Neuronal stem cell (in vitro differentiated cells): ENCODE measurements around the gene ZNF417.
"Not testable (repeated sequence)": the region's sequence is repeated elsewhere in the genome, so short reads cannot be mapped to it uniquely, and the experiment has no call there.

Source experiments
- DNase-seq: peaks from one replicate; pipeline ENCODE4 v3.0.0-alpha.2; 2013; ENCODE audit warnings: low spot score
- H2AFZ ChIP-seq: one replicate; pipeline ENCODE4 v1.6.1; 2013; ENCODE audit warnings: mild to moderate bottlenecking, low read length, inconsistent platforms
- H2AK5ac ChIP-seq: 2 replicates; pipeline ENCODE4 v1.6.1; 2013; ENCODE audit warnings: low read depth, mild to moderate bottlenecking, inconsistent platforms, low read length, moderate library complexity, mixed read lengths
- H2BK120ac ChIP-seq: 2 replicates; pipeline ENCODE4 v1.6.1; 2013; ENCODE audit warnings: low read depth, mild to moderate bottlenecking, inconsistent platforms, low read length, moderate library complexity, mixed read lengths
- H2BK12ac ChIP-seq: one replicate; pipeline ENCODE4 v1.6.1; 2013; ENCODE audit warnings: low read length, inconsistent platforms
- H2BK15ac ChIP-seq: 2 replicates; pipeline ENCODE4 v1.6.1; 2013; ENCODE audit warnings: mild to moderate bottlenecking, low read length, inconsistent platforms, mixed read lengths
- H2BK5ac ChIP-seq: one replicate; pipeline ENCODE4 v1.6.1; 2013; ENCODE audit warnings: inconsistent platforms, mild to moderate bottlenecking, low read length, moderate library complexity
- H3K14ac ChIP-seq: one replicate; pipeline ENCODE4 v1.6.1; 2013; ENCODE audit warnings: low read length, inconsistent platforms
- H3K18ac ChIP-seq: 2 replicates; pipeline ENCODE4 v1.6.1; 2013; ENCODE audit warnings: low read length, inconsistent platforms
- H3K23ac ChIP-seq: 2 replicates; pipeline ENCODE4 v1.6.1; 2013; ENCODE audit warnings: low read depth, mild to moderate bottlenecking, mixed read lengths, low read length, inconsistent platforms; ENCODE audit not compliant: poor library complexity
- H3K27ac ChIP-seq: replicated peaks from 3 replicates; pipeline ENCODE4 v1.5.1; 2013; ENCODE audit warnings: low read length, inconsistent platforms
- H3K27me3 ChIP-seq, 3 experiments: 2 replicates each; pipeline ENCODE4 v1.6.1; 2013; ENCODE audit warnings: low read length in 3 of 3, mild to moderate bottlenecking in 2 of 3, inconsistent platforms in 1 of 3, low read depth in 1 of 3, mixed read lengths in 1 of 3, moderate library complexity in 1 of 3; ENCODE audit not compliant: control insufficient read depth in 3 of 3, insufficient read depth in 3 of 3
- H3K36me3 ChIP-seq, 2 donors: replicated peaks in 1 of 2; 2 replicates each; pipeline ENCODE4 v1.6.1; 2013; ENCODE audit warnings: low read length in 2 of 2; ENCODE audit not compliant: control insufficient read depth in 2 of 2, insufficient read depth in 2 of 2
- H3K4ac ChIP-seq: 2 replicates; pipeline ENCODE4 v1.6.1; 2013; ENCODE audit warnings: inconsistent platforms, mild to moderate bottlenecking, low read length, moderate library complexity
- H3K4me1 ChIP-seq, 2 donors: 1 replicate in 1 of 2; 2 replicates in 1 of 2; pipeline ENCODE4 v1.6.1; 2013; ENCODE audit warnings: low read length in 2 of 2, low read depth in 1 of 2; ENCODE audit not compliant: control insufficient read depth in 2 of 2, insufficient read depth in 1 of 2
- H3K4me2 ChIP-seq: one replicate; pipeline ENCODE4 v1.6.1; 2013; ENCODE audit warnings: mild to moderate bottlenecking, low read length, inconsistent platforms; ENCODE audit not compliant: insufficient read depth, poor library complexity, severe bottlenecking
- H3K4me3 ChIP-seq, 2 donors: 2 replicates each; pipeline ENCODE4 v1.5.1; 2013; ENCODE audit warnings: low read length in 2 of 2, mild to moderate bottlenecking in 2 of 2, inconsistent platforms in 1 of 2, moderate library complexity in 1 of 2
- H3K79me1 ChIP-seq: one replicate; pipeline ENCODE4 v1.6.1; 2013; ENCODE audit warnings: low read depth, mild to moderate bottlenecking, inconsistent platforms, low read length, moderate library complexity
- H3K9ac ChIP-seq: one replicate; pipeline ENCODE4 v1.6.1; 2013; ENCODE audit warnings: mild to moderate bottlenecking, low read depth, low read length, inconsistent platforms; ENCODE audit not compliant: poor library complexity
- H3K9me3 ChIP-seq, 2 donors: replicated peaks in 1 of 2; 2 replicates each; pipeline versions ENCODE3 to v1.6.1; 2013; ENCODE audit warnings: low read length in 2 of 2, mild to moderate bottlenecking in 2 of 2, inconsistent platforms in 1 of 2, low read depth in 1 of 2, mixed read lengths in 1 of 2, moderate library complexity in 1 of 2; ENCODE audit not compliant: control insufficient read depth in 2 of 2, insufficient read depth in 1 of 2
- H4K8ac ChIP-seq: one replicate; pipeline ENCODE4 v1.6.1; 2013; ENCODE audit warnings: low read depth, mild to moderate bottlenecking, inconsistent platforms, low read length, moderate library complexity
- H4K91ac ChIP-seq: one replicate; pipeline ENCODE4 v1.6.1; 2013; ENCODE audit warnings: low read length, low read depth, mild to moderate bottlenecking, inconsistent platforms; ENCODE audit not compliant: poor library complexity
- WGBS, 2 donors: extraction: QIAGEN DNeasy Blood & Tissue Kit; methylation state at CpG; one replicate each; pipeline ENCODE4 v1.1.7; 2013; ENCODE audit warnings: missing lambda C conversion rate in 2 of 2, mixed read lengths in 1 of 2; ENCODE audit not compliant: insufficient read length in 2 of 2, insufficient replicate concordance in 1 of 2; ENCODE audit errors: extremely low coverage in 2 of 2; 5-methylcytosine and 5-hydroxymethylcytosine counted together

ZNF417 gene

DNA sequence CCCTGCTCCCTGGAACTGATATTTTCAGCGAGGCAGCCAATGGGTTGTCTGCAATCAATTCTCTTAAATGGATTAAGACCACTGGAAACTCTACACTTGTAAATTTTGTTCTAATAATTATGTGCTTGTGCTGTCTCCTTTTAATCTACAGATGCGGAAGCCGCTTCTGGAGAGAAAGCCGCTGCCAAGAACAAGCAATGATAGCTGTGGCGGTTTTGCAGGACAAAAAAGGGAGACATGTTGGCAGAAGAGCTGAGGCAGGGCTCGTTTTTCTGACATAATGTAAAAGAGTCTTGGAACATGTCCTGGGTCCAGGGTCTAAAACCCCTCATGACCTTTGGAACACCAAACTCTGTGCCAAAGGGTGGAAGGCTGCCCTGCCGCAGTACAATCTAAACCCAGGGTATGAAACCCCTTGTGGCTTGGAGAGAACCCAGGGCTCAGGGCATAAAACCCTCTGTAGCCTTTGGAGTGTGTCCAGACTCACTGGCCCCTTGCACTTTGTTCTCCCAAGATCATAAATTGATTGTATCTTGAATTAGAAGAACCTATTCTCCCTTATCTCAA, 12.7 kb downstream of the ZNF417 start:
- Histone ChIP-seq H3K14ac (no peak overlapping the region), H4K8ac (no peak overlapping the region), H2BK15ac (no peak overlapping the region), H2BK120ac (no peak overlapping the region), H2BK5ac (no peak overlapping the region), H3K18ac (no peak overlapping the region), H3K4ac (no peak overlapping the region), H3K79me1 (no peaks in the 10 kb centered on the region), H3K9me3 (peaks cover 0 to 19% of the 10 kb centered on the region in 2 donors), H3K4me3 (no peak overlapping the region), H3K4me2 (no peak overlapping the region), H3K36me3 (peaks cover 11 to 47% of the 10 kb centered on the region in 2 donors), H3K23ac (no peak overlapping the region), H2AFZ (no peak overlapping the region), H3K9ac (no peak overlapping the region), H3K4me1 (no peaks in the 10 kb centered on the region), H3K27me3 (no peaks in the 10 kb centered on the region), H2AK5ac (no peak overlapping the region), H3K27ac (no peak overlapping the region), H2BK12ac (no peak overlapping the region), H4K91ac (no peak overlapping the region)
- WGBS, 2 donors = no CpG with 5 or more reads among the region's 7 CpGs
- no peak for DNase-seq

DNA sequence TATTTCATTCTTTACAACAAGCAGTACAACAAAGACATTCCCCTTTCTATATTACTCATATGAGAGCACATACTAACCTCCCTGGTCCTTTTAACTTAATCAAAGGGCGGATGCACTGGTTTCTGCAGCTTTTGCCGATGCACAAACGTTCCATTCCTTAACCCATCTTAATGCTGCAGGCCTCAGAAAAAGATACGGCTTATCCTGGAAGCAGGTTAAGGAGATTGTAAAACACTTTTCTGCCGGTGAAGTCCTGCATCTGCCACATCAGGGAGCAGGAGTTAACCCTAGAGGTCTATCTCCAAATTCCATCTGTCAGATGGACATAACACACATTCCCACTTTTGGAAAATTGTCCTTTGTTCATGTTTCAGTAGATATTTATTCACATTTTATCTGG, 16.1 kb downstream of the ZNF417 start:
- Histone ChIP-seq H3K4me1 (no peaks in the 10 kb centered on the region), H3K23ac (no peak overlapping the region), H3K18ac (no peak overlapping the region), H3K36me3 (peaks cover 4 to 20% of the 10 kb centered on the region in 2 donors), H3K9ac (no peak overlapping the region), H2BK120ac (no peak overlapping the region), H3K14ac (no peak overlapping the region), H3K27me3 (no peaks in the 10 kb centered on the region), H3K9me3 (peaks cover 0 to 8% of the 10 kb centered on the region in 2 donors), H3K4me3 (no peak overlapping the region), H2BK5ac (no peak overlapping the region), H2BK15ac (no peak overlapping the region), H2AK5ac (no peak overlapping the region), H3K79me1 (no peaks in the 10 kb centered on the region), H2AFZ (no peak overlapping the region), H4K91ac (no peak overlapping the region), H3K27ac (no peak overlapping the region), H3K4me2 (no peak overlapping the region), H2BK12ac (no peak overlapping the region), H3K4ac (no peak overlapping the region), H4K8ac (no peak overlapping the region)
- DNase-seq = no peak
- WGBS, 2 donors = no CpG with 5 or more reads among the region's 5 CpGs

GRCh38 chr19:57890706-57891105, 25.7 kb downstream of the ZNF417 start:
- not testable (repeated sequence) for H3K27ac ChIP-seq

GRCh38 chr19:57888560-57889231, 27.7 kb downstream of the ZNF417 start, which contains the start of gene ZNF814:
Gene ZNF814 (minus strand): TSS chr19:57889037. CDS start chr19:57888802, 235 bp downstream.
- peak within 1 kb of the TSS; percentile 94 for H3K9ac ChIP-seq

More at GRCh38 chr19:57890706-57891105, 25.7 kb downstream of the ZNF417 start:
- H2BK5ac ChIP-seq, H3K23ac ChIP-seq, H3K14ac ChIP-seq, H3K4ac ChIP-seq, H4K8ac ChIP-seq, H3K9ac ChIP-seq, H2BK12ac ChIP-seq, H2BK120ac ChIP-seq, H2AFZ ChIP-seq, H2BK15ac ChIP-seq, H3K4me3 ChIP-seq, H4K91ac ChIP-seq, H3K18ac ChIP-seq, H3K4me2 ChIP-seq, H3K4me1 ChIP-seq, DNase-seq, H2AK5ac ChIP-seq, H3K27me3 ChIP-seq, H3K79me1 ChIP-seq: not testable (repeated sequence)
- peaks cover 0 to 25% of the 10 kb centered on the region in 2 donors for H3K9me3 ChIP-seq
- no CpG with 5 or more reads among the region's 3 CpGs for WGBS, 2 donors
- peaks cover 4 to 18% of the 10 kb centered on the region in 2 donors for H3K36me3 ChIP-seq

More at GRCh38 chr19:57888560-57889231, 27.7 kb downstream of the ZNF417 start, which contains the start of gene ZNF814:
- Histone ChIP-seq H4K8ac (no peak within 1 kb of the TSS), H2AK5ac (peak within 1 kb of the TSS; percentile 52), H4K91ac (no peak within 1 kb of the TSS), H3K4ac (no peak within 1 kb of the TSS), H3K4me3 (peak within 1 kb of the TSS; percentile 65 to 90), H2BK5ac (peak within 1 kb of the TSS; percentile 83), H3K23ac (peak within 1 kb of the TSS; percentile 86), H3K4me2 (peak within 1 kb of the TSS; percentile 66), H3K14ac (peak within 1 kb of the TSS; percentile 92), H2AFZ (peak within 1 kb of the TSS; percentile 84), H2BK12ac (no peak within 1 kb of the TSS), H3K27ac (peak within 1 kb of the TSS; percentile 76), H2BK15ac (peak within 1 kb of the TSS; percentile 71), H3K4me1 (peaks cover 1 to 3% of the 10 kb centered on the region in 2 donors), H2BK120ac (no peak within 1 kb of the TSS), H3K79me1 (no peaks in the 10 kb centered on the region), H3K18ac (peak within 1 kb of the TSS; percentile 98), H3K27me3 (no peaks in the 10 kb centered on the region), H3K9me3 (peaks cover 0 to 44% of the 10 kb centered on the region in 2 donors), H3K36me3 (peaks cover 6 to 37% of the 10 kb centered on the region in 2 donors)
- WGBS, 2 donors = no CpG with 5 or more reads among the region's 43 CpGs
- peak; percentile 86 for DNase-seq
